ENCODE measurements around the gene PDE4B. TPM values are rescaled to one million over a fixed set of nuclear protein-coding genes. Genes with fewer than 3 reads are reported as not detected.

The PDE4B gene
- polyA plus RNA-seq, 1 donor from 2014 or later, result 135 TPM

DNA sequence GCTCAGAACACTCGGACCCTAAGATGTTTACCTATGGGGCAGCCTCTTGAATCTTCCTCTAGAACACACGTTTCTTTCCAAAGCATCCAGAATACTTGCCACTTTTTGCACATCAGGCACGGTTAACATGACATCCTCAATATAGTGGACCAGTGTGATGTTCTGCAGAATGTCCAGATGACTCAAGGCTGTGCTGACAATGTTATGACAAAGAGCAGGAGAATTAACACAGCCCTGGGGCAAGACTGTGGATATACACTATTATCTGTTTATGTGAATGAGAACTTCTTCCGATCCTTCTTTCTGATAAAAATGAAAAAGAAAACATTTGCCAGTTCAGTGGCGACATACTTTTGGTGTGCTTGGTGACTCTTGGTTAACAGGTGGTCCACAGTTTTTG is 154.3 kb downstream of the PDE4B start:
- Histone ChIP-seq H3K9me3 (ENCODE audit: low read length) (no peaks in the 10 kb centered on the region), H3K79me2 (replicated peaks; ENCODE audit: insufficient read depth, low read length) (no peaks in the 10 kb centered on the region), H2AFZ (ENCODE audit: low read depth, low read length) (no peak overlapping the region), H3K4me2 (ENCODE audit: low read length) (no peak overlapping the region), H4K20me1 (ENCODE audit: insufficient read depth) (no peaks in the 10 kb centered on the region), H3K27me3 (ENCODE audit: insufficient read depth, low read depth, low read length) (no peaks in the 10 kb centered on the region), H3K4me3 (ENCODE audit: low read length) (no peak overlapping the region), H3F3A (ENCODE audit: insufficient read depth, low read length, poor library complexity, severe bottlenecking) (no peaks in the 10 kb centered on the region), H3K27ac (ENCODE audit: low read length) (no peak overlapping the region), H3K9me2 (ENCODE audit: insufficient read depth, low read length) (no peaks in the 10 kb centered on the region), H3K9ac (ENCODE audit: low read length) (no peak overlapping the region), H3K36me3 (ENCODE audit: insufficient read depth, low read length) (no peaks in the 10 kb centered on the region)
- TF ChIP-seq, protein P1, sequence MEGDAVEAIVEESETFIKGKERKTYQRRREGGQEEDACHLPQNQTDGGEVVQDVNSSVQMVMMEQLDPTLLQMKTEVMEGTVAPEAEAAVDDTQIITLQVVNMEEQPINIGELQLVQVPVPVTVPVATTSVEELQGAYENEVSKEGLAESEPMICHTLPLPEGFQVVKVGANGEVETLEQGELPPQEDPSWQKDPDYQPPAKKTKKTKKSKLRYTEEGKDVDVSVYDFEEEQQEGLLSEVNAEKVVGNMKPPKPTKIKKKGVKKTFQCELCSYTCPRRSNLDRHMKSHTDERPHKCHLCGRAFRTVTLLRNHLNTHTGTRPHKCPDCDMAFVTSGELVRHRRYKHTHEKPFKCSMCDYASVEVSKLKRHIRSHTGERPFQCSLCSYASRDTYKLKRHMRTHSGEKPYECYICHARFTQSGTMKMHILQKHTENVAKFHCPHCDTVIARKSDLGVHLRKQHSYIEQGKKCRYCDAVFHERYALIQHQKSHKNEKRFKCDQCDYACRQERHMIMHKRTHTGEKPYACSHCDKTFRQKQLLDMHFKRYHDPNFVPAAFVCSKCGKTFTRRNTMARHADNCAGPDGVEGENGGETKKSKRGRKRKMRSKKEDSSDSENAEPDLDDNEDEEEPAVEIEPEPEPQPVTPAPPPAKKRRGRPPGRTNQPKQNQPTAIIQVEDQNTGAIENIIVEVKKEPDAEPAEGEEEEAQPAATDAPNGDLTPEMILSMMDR (IDR thresholded peaks at IDR 0.05; ENCODE audit: poor library complexity, severe bottlenecking), result no peak
- no peak for TF ChIP-seq MXI1 (conservative IDR thresholded peaks at IDR 0.05; ENCODE audit: poor library complexity, severe bottlenecking)
- TF ChIP-seq EP300 (conservative IDR thresholded peaks at IDR 0.05; ENCODE audit: poor library complexity, severe bottlenecking), result no peak
- TF ChIP-seq, protein P2, sequence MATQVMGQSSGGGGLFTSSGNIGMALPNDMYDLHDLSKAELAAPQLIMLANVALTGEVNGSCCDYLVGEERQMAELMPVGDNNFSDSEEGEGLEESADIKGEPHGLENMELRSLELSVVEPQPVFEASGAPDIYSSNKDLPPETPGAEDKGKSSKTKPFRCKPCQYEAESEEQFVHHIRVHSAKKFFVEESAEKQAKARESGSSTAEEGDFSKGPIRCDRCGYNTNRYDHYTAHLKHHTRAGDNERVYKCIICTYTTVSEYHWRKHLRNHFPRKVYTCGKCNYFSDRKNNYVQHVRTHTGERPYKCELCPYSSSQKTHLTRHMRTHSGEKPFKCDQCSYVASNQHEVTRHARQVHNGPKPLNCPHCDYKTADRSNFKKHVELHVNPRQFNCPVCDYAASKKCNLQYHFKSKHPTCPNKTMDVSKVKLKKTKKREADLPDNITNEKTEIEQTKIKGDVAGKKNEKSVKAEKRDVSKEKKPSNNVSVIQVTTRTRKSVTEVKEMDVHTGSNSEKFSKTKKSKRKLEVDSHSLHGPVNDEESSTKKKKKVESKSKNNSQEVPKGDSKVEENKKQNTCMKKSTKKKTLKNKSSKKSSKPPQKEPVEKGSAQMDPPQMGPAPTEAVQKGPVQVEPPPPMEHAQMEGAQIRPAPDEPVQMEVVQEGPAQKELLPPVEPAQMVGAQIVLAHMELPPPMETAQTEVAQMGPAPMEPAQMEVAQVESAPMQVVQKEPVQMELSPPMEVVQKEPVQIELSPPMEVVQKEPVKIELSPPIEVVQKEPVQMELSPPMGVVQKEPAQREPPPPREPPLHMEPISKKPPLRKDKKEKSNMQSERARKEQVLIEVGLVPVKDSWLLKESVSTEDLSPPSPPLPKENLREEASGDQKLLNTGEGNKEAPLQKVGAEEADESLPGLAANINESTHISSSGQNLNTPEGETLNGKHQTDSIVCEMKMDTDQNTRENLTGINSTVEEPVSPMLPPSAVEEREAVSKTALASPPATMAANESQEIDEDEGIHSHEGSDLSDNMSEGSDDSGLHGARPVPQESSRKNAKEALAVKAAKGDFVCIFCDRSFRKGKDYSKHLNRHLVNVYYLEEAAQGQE (IDR thresholded peaks at IDR 0.05; ENCODE audit: borderline replicate concordance), result no peak
- TF ChIP-seq RAD21 (conservative IDR thresholded peaks at IDR 0.05), result no peak
- TF ChIP-seq POLR2AphosphoS5 (IDR thresholded peaks at IDR 0.05), result no peak

GRCh38 chr1:65948609-65949229 is 156.0 kb downstream of the PDE4B start:
- no peak overlapping the region for H2AFZ ChIP-seq (ENCODE audit: low read depth, low read length)
- H3K27me3 ChIP-seq (ENCODE audit: insufficient read depth, low read depth, low read length), result no peaks in the 10 kb centered on the region
- no peaks in the 10 kb centered on the region for H3K36me3 ChIP-seq (ENCODE audit: insufficient read depth, low read length)
- no peak overlapping the region for H3K27ac ChIP-seq (ENCODE audit: low read length)
- TF ChIP-seq EP300 (conservative IDR thresholded peaks at IDR 0.05; ENCODE audit: poor library complexity, severe bottlenecking) (no peak), RAD21 (conservative IDR thresholded peaks at IDR 0.05) (peak; percentile 23)
- TF ChIP-seq, protein P2 (IDR thresholded peaks at IDR 0.05; ENCODE audit: borderline replicate concordance), result no peak
- H3K9me3 ChIP-seq (ENCODE audit: low read length), result no peaks in the 10 kb centered on the region
- H3K4me2 ChIP-seq (ENCODE audit: low read length), result no peak overlapping the region
- no peak overlapping the region for H3K4me3 ChIP-seq (ENCODE audit: low read length)
- no peaks in the 10 kb centered on the region for H3F3A ChIP-seq (ENCODE audit: insufficient read depth, low read length, poor library complexity, severe bottlenecking)
- H4K20me1 ChIP-seq (ENCODE audit: insufficient read depth), result no peaks in the 10 kb centered on the region
- H3K9me2 ChIP-seq (ENCODE audit: insufficient read depth, low read length), result no peaks in the 10 kb centered on the region
- no peaks in the 10 kb centered on the region for H3K79me2 ChIP-seq (replicated peaks; ENCODE audit: insufficient read depth, low read length)
- H3K9ac ChIP-seq (ENCODE audit: low read length), result no peak overlapping the region

Data from neural cell (in vitro differentiated cells).